WERI-Rb-1 (cell line): Measurements from ENCODE around the gene CTBS.

Experiments used
- DNase-seq: peaks from one replicate; pipeline ENCODE4 v3.0.0-alpha.2; 2020
- H3K27ac ChIP-seq: fragments of 250-450 bp; sonication (Bioruptor Pico); 2 replicates; pipeline ENCODE4 v1.5.1; 2020; ENCODE audit warnings: mild to moderate bottlenecking, moderate library complexity
- H3K27me3 ChIP-seq: fragments of 250-450 bp; sonication (Bioruptor Pico); 2 replicates; pipeline ENCODE4 v1.5.1; 2021; ENCODE audit warnings: mild to moderate bottlenecking, low read depth, moderate library complexity; ENCODE audit not compliant: insufficient read depth, severe bottlenecking
- H3K36me3 ChIP-seq: fragments of 250-450 bp; sonication (Bioruptor Pico); 2 replicates; pipeline ENCODE4 v1.5.1; 2020; ENCODE audit warnings: mild to moderate bottlenecking, moderate library complexity
- H3K4me3 ChIP-seq: 2 replicates; pipeline ENCODE4 v1.5.1; 2011; ENCODE audit warnings: low read depth, mild to moderate bottlenecking, control low read depth, low read length
- H3K9me3 ChIP-seq: fragments of 250-450 bp; sonication (Bioruptor Pico); 2 replicates; pipeline ENCODE4 v1.5.1; 2021; ENCODE audit warnings: mild to moderate bottlenecking, moderate library complexity; ENCODE audit not compliant: severe bottlenecking
- CTCF ChIP-seq: IDR thresholded peaks from 2 replicates; pipeline ENCODE4 v1.5.1; 2011; ENCODE audit warnings: low read depth, mild to moderate bottlenecking, control low read depth, inconsistent platforms, low read length

Gene CTBS

GRCh38 chr1:84573967-84574842 lies at the start of gene CTBS:
Gene CTBS, minus strand, starts transcription at chr1:84574440. Its CDS starts 25 bp downstream, at chr1:84574415.
- Histone ChIP-seq H3K4me3 (peak within 1 kb of the TSS; percentile 87), H3K36me3 (peaks cover 5% of the 10 kb centered on the region), H3K27ac (peak within 1 kb of the TSS; percentile 94), H3K27me3 (no peaks in the 10 kb centered on the region), H3K9me3 (no peaks in the 10 kb centered on the region)
- DNase-seq: peak; percentile 88
- no peak for TF ChIP-seq CTCF

GRCh38 chr1:84621553-84621952 lies 47.3 kb upstream of the CTBS start:
- Histone ChIP-seq H3K27ac (no peak overlapping the region), H3K27me3 (no peaks in the 10 kb centered on the region), H3K4me3 (no peak overlapping the region), H3K9me3 (no peaks in the 10 kb centered on the region), H3K36me3 (no peaks in the 10 kb centered on the region)
- no peak for DNase-seq
- no peak for TF ChIP-seq CTCF

GRCh38 chr1:84620720-84621313 lies 46.6 kb upstream of the CTBS start:
- DNase-seq: peak; percentile 69
- TF ChIP-seq CTCF: peak; percentile 59; the same call in 1 of the 2 replicates
- no peaks in the 10 kb centered on the region for H3K36me3 ChIP-seq
- H3K27me3 ChIP-seq: no peaks in the 10 kb centered on the region
- H3K9me3 ChIP-seq: no peaks in the 10 kb centered on the region
- peak overlapping the region; percentile 63 for H3K27ac ChIP-seq
- H3K4me3 ChIP-seq: peak overlapping the region; percentile 42

- no peak for DNase-seq
Observed at GRCh38 chr1:84619383-84620102, 45.3 kb upstream of the CTBS start.

GRCh38 chr1:84617349-84617748 lies 43.1 kb upstream of the CTBS start:
- Histone ChIP-seq H3K27ac (no peak overlapping the region), H3K36me3 (no peaks in the 10 kb centered on the region), H3K4me3 (no peak overlapping the region), H3K9me3 (peaks cover 4% of the 10 kb centered on the region), H3K27me3 (no peaks in the 10 kb centered on the region)
- no peak for DNase-seq
- TF ChIP-seq CTCF: no peak

More at GRCh38 chr1:84619383-84620102, 45.3 kb upstream of the CTBS start:
- Histone ChIP-seq H3K4me3 (no peak overlapping the region), H3K27ac (no peak overlapping the region), H3K36me3 (no peaks in the 10 kb centered on the region), H3K9me3 (no peaks in the 10 kb centered on the region), H3K27me3 (no peaks in the 10 kb centered on the region)
- TF ChIP-seq CTCF: no peak
